Astrocyte (in vitro differentiated cells and primary cell): Measurements from ENCODE around the gene IQCK. TPM values are rescaled to one million over a fixed set of nuclear protein-coding genes. Genes with fewer than 3 reads are reported as not detected.
A peak's percentile ranks its signal among the peaks of the same experiment; 100 is the strongest.

Experiments
- DNase-seq: peaks from one replicate; pipeline ENCODE4 v3.0.0-alpha.2; 2010; ENCODE audit warnings: low read depth
- FAIRE-seq: peaks from 2 replicates; lab custom pipeline; 2011; peaks lifted over from hg19 to GRCh38; lab: Jason Lieb, UNC
- H2AFZ ChIP-seq: 2 replicates; pipeline ENCODE4 v1.6.0; 2012; ENCODE audit warnings: low read depth, low read length, inconsistent platforms
- H3K27ac ChIP-seq: 2 replicates; pipeline ENCODE4 v1.5.1; 2011; ENCODE audit warnings: low read depth, low read length, inconsistent platforms
- H3K27me3 ChIP-seq: 2 replicates; pipeline ENCODE4 v1.6.0; 2011; ENCODE audit warnings: low read length, inconsistent platforms; ENCODE audit not compliant: insufficient read depth
- H3K36me3 ChIP-seq: 2 replicates; pipeline ENCODE4 v1.5.1; 2011; ENCODE audit warnings: low read length, inconsistent platforms; ENCODE audit not compliant: insufficient read depth
- H3K4me1 ChIP-seq: 2 replicates; pipeline ENCODE4 v1.5.1; 2011; ENCODE audit warnings: low read length, inconsistent platforms; ENCODE audit not compliant: insufficient read depth
- H3K4me2 ChIP-seq: 2 replicates; pipeline ENCODE4 v1.6.0; 2012; ENCODE audit warnings: low read length, inconsistent platforms
- H3K4me3 ChIP-seq: 2 replicates; pipeline ENCODE4 v1.5.1; 2011; ENCODE audit warnings: low read depth, mild to moderate bottlenecking, low read length, inconsistent platforms; ENCODE audit not compliant: insufficient read depth
- H3K79me2 ChIP-seq: 2 replicates; pipeline ENCODE4 v1.6.0; 2012; ENCODE audit warnings: mild to moderate bottlenecking, low read length, inconsistent platforms; ENCODE audit not compliant: insufficient read depth
- H3K9ac ChIP-seq: 2 replicates; pipeline ENCODE4 v1.6.0; 2012; ENCODE audit warnings: mild to moderate bottlenecking, low read length, inconsistent platforms
- H3K9me3 ChIP-seq: 2 replicates; pipeline ENCODE4 v1.5.1; 2012; ENCODE audit warnings: low read depth, mild to moderate bottlenecking, low read length, inconsistent platforms; ENCODE audit not compliant: insufficient read depth
- H4K20me1 ChIP-seq: 2 replicates; pipeline ENCODE4 v1.6.0; 2012; ENCODE audit warnings: low read length, inconsistent platforms; ENCODE audit not compliant: insufficient read depth
- H3K27ac Mint-ChIP-seq: one replicate; pipeline ENCODE4 v1.8.0; 2021; ENCODE audit warnings: mild to moderate bottlenecking, mixed read lengths; ENCODE audit not compliant: unreplicated experiment
- H3K27me3 Mint-ChIP-seq: one replicate; pipeline ENCODE4 v1.8.0; 2021; ENCODE audit warnings: low read depth, mixed read lengths; ENCODE audit not compliant: unreplicated experiment
- H3K36me3 Mint-ChIP-seq: one replicate; pipeline ENCODE4 v1.8.0; 2021; ENCODE audit warnings: low read depth, mixed read lengths; ENCODE audit not compliant: unreplicated experiment
- H3K4me1 Mint-ChIP-seq: one replicate; pipeline ENCODE4 v1.8.0; 2021; ENCODE audit warnings: low read depth, mixed read lengths; ENCODE audit not compliant: unreplicated experiment
- H3K4me3 Mint-ChIP-seq: one replicate; pipeline ENCODE4 v1.8.0; 2021; ENCODE audit warnings: mild to moderate bottlenecking, moderate library complexity, mixed read lengths; ENCODE audit not compliant: unreplicated experiment
- H3K9me3 Mint-ChIP-seq: one replicate; pipeline ENCODE4 v1.8.0; 2021; ENCODE audit warnings: mild to moderate bottlenecking, mixed read lengths; ENCODE audit not compliant: unreplicated experiment
- CTCF ChIP-seq: IDR thresholded peaks from 2 replicates; pipeline ENCODE4 v1.5.1; 2011; ENCODE audit warnings: low read depth, mild to moderate bottlenecking, inconsistent platforms, low read length, moderate library complexity; ENCODE audit not compliant: insufficient read depth
- EZH2 ChIP-seq: IDR thresholded peaks from 2 replicates; pipeline ENCODE4 v1.6.1; 2012; ENCODE audit warnings: mild to moderate bottlenecking, low read length, inconsistent platforms; ENCODE audit not compliant: insufficient read depth
- total RNA-seq: library from RNA; stranded (reverse); gene quantifications from 2 replicates; pipeline ENCODE4 v1.2.1, GENCODE V29; 2021

IQCK gene
- total RNA-seq, 1 donor from 2014 or later: 5.9 TPM

GRCh38 chr16:19697756-19698318, 20.2 kb upstream of the IQCK start:
- no peak overlapping the region for H3K27ac Mint-ChIP-seq
- no peaks in the 10 kb centered on the region for H3K27me3 ChIP-seq

GRCh38 chr16:19698480-19699465, 19.3 kb upstream of the IQCK start:
- DNase-seq: peak; percentile 68
- no peak for FAIRE-seq
- no peak overlapping the region for H3K27ac Mint-ChIP-seq

More at GRCh38 chr16:19697756-19698318, 20.2 kb upstream of the IQCK start:
- peaks cover 39% of the 10 kb centered on the region for H3K4me1 ChIP-seq
- Mint-ChIP-seq H3K9me3 (peaks cover 2% of the 10 kb centered on the region), H3K27me3 (no peaks in the 10 kb centered on the region), H3K4me1 (peaks cover 28% of the 10 kb centered on the region), H3K4me3 (no peak overlapping the region), H3K36me3 (peaks cover 18% of the 10 kb centered on the region)
- peaks cover 7% of the 10 kb centered on the region for H3K79me2 ChIP-seq
- peaks cover 15% of the 10 kb centered on the region for H4K20me1 ChIP-seq
- no peak overlapping the region for H3K9ac ChIP-seq
- FAIRE-seq (no peak), DNase-seq (no peak)
- H2AFZ ChIP-seq: no peak overlapping the region
- H3K36me3 ChIP-seq: peaks cover 13% of the 10 kb centered on the region
- H3K4me2 ChIP-seq: no peak overlapping the region
- no peak overlapping the region for H3K4me3 ChIP-seq
- no peak overlapping the region for H3K27ac ChIP-seq
- no peaks in the 10 kb centered on the region for H3K9me3 ChIP-seq
- TF ChIP-seq EZH2 (no peak), CTCF (no peak)

More at GRCh38 chr16:19698480-19699465, 19.3 kb upstream of the IQCK start:
- Mint-ChIP-seq H3K36me3 (peaks cover 23% of the 10 kb centered on the region), H3K27me3 (no peaks in the 10 kb centered on the region), H3K9me3 (peaks cover 2% of the 10 kb centered on the region), H3K4me1 (peaks cover 28% of the 10 kb centered on the region), H3K4me3 (no peak overlapping the region)
- Histone ChIP-seq H3K9me3 (no peaks in the 10 kb centered on the region), H3K27ac (no peak overlapping the region), H3K79me2 (peaks cover 7% of the 10 kb centered on the region), H3K9ac (no peak overlapping the region), H2AFZ (no peak overlapping the region), H3K27me3 (no peaks in the 10 kb centered on the region), H3K4me3 (no peak overlapping the region), H3K4me2 (no peak overlapping the region), H3K36me3 (peaks cover 13% of the 10 kb centered on the region), H3K4me1 (peaks cover 39% of the 10 kb centered on the region), H4K20me1 (peaks cover 15% of the 10 kb centered on the region)
- TF ChIP-seq EZH2 (no peak), CTCF (no peak)
